HG02973 (cell line): ENCODE results near the gene GALNT2.

Source experiments
- ATAC-seq: cut with Tn5 transposase; IDR thresholded peaks from one replicate; pipeline ENCODE4 v1.9.1; 2021; ENCODE audit warnings: moderate library complexity; ENCODE audit not compliant: unreplicated experiment

GALNT2 gene

DNA sequence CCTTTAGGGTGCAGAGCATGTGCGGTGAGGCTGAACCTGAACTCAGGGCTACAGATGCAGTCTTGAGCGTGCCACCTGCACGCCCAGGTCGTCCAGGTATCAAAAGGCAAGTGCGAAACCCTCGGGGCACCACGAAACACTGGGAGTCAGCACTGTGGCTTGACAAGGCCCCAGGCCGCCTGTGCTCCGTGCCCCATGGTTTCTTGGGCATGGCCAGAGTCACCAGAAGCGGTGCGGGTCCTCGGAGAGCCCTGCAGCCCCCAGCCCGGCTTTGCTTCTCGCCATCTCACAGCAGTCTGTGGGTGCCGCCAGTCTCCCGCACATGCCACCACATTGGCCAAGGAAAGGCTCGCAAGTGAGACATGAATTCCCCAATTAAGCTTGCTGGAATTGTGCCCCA, 241.8 kb downstream of the GALNT2 start:
- no peak for ATAC-seq

DNA sequence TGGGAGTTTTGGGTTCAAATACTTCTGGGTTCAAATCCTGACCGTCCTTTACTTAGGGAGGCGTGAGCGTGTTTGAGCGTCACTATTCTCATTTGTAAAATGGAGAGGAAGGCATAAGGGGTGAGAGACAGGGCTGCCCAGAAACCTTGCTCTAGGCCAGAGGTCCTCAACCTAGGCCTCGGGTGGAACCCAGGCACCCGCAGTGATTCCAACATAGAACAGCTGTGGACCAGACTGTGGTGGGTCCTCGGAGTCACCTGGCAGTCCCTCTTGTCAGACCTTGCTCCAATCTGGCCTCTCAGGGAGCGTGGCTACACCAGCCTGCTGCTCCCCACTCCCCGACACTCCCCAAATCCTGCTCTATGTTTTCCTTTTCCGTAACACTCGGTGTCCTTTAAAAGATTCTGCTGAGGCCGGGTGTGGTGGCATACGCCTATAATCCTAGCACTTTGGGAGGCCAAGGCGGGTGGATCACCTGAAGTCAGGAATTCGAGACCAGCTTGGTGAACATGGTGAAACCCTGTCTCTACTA, 242.7 kb downstream of the GALNT2 start:
- ATAC-seq: no peak

DNA sequence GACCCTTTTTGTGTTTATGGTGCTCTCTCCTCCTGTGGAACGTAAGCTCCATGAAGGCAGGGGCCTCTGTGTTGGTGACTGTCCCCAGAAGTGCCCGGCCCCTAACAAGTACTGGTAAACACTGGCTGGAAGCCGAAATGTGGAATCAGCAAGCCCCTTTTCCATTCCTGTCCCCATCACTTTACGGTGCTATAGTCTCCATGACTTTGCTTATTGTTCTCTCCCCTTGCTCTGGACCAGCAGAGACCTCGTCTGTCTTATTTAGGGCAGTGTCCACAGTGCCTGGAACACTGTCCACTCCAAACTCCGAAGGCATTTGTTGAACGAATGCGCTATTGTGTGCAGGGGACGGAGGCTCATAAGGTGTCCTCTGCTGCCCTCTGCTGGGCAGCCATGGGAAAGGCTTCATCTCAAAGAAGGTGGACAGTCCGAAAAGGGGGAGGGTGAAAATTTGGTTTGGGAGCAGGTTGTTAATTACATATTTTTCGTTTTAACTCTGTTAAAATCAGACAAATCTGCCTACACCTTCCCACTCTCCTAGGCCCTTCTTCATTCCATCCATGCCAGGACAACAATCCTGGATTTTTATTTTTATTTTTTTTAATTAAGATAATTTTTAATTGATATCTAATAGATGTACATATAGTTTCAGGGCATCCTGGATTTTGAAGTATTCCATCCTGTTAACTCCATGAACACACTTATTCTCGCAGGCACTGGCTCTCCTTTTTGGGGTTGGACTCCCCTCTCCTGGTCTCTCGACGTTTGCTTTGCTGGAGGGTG, 243.5 kb downstream of the GALNT2 start:
- ATAC-seq: no peak

DNA sequence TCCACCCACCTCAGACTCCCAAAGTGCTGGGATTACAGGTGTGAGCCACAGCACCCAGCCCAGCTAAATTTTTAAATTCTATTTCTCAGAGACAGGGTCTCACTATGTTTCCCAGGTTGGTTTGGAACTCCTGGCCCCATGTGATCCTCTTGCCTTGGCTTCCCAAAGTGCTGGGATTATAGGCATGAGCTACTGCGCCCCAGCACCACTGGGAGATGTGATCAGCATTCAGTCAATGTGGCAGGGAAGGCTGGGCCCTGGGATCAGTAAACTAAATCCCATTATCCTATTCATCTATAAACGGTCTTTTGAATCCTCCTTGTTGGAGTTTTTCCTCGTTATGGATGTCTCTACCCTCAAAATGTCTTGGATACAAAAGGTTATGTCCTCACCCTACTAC, 245.6 kb downstream of the GALNT2 start:
- ATAC-seq: no peak

DNA sequence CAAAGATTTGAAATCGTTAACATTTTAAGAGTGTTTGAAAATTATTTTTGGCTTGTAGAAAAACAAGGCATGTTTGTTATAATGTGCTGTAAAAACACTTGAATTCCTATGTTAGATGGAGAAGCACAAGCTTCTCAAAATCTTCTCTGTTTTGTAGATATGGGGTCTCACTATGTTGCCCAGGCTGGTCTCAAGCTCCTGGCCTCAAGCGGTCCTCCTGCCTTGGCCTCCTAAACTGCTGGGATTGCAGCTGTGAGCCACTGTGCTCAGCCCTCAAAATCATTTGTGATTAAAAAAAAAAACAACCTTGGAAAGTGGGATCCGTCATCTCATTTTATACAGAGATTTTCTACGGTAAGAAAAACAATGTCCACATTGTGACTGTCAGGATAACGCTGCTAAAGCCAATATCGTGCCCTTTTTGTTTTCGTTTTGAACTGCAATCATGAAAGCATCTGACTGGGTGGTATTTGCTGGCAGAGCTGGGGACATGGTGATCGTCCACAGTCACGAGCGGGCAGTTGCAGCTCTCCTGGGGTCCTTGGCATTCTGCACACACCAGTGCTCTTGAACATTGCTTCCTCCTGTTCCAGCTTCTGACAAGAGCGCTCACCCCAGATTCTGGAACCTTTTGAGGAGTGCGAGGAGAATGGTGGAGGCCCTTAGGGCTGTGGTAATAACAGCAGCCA, 246.6 kb downstream of the GALNT2 start:
- no peak for ATAC-seq

DNA sequence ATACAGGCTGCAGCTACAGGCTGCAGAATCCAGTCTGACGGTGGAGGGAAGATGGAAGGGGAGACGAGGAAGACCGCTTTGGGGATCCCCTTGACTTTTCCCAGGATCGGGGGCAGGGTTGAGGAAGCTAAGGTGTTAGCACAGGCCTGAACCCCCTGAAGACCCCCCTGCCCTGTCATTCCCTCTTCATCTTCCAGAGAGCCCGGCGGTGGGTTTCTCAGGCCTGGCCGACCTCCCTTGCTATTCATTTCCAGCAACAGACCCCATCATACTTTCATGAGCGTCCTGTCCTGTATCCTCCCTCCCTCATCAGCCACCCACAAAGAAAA, 247.1 kb downstream of the GALNT2 start:
- no peak for ATAC-seq

DNA sequence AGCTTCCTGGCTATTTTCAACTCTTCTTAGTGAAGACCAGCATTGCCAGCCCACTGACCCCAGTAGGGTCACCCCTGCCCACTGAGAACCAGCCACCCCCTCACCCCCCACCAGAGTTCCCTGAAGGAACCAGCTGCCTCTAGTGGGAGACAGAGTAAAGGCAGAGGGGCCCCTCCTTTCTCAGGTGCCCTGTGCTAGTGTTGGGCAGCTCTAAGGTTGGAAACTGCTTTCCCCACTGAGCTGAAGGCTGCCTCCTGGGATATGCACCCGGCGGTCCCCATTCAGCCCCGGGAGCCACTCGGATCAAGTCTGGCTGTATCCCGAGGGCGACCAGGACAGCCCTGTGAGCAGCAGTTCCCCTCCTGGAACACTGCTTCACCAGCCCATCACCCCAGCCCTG, 248.1 kb downstream of the GALNT2 start:
- ATAC-seq: no peak

DNA sequence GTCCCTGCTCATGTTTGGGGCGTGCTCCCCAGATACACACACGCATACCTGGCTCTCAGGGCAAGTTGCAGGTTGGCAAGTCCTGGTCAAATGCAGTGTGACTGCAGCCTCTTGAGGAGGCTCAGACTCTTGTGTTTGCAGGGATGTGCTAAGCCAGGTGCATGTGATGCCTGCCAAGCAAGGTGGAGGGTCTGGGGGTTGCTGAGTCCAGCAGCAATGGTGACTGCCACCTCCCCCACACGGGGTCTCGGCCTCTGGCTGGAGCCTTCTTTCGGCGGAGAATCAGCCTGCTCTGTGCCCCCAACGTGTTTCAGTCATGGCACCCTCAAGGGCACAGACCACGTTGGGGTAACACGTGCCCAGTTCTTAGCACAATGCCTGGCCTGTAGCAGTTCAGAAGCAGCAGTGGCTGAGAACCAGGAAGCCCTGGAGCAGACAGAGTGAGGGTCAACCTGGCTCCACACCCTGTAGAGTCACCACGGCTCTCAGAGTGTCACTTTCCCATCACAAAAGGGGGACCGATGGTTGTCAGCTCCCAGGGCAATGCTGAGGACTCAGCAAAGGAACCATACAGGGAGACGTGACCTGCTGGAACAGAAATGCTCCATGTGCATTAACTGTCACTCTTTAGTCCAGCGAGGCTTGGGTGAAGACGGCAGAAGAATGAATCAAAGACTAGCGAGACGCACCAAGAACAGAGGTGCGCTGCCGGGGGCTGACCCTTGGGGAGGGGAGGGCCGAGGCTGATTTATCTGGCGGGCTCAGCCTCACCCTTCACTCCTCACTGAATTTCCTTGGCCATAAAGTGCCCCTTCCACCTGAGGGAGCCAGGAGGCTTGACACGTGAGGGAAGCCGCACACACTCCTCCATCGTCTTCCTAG, 250.1 kb downstream of the GALNT2 start:
- no peak for ATAC-seq

DNA sequence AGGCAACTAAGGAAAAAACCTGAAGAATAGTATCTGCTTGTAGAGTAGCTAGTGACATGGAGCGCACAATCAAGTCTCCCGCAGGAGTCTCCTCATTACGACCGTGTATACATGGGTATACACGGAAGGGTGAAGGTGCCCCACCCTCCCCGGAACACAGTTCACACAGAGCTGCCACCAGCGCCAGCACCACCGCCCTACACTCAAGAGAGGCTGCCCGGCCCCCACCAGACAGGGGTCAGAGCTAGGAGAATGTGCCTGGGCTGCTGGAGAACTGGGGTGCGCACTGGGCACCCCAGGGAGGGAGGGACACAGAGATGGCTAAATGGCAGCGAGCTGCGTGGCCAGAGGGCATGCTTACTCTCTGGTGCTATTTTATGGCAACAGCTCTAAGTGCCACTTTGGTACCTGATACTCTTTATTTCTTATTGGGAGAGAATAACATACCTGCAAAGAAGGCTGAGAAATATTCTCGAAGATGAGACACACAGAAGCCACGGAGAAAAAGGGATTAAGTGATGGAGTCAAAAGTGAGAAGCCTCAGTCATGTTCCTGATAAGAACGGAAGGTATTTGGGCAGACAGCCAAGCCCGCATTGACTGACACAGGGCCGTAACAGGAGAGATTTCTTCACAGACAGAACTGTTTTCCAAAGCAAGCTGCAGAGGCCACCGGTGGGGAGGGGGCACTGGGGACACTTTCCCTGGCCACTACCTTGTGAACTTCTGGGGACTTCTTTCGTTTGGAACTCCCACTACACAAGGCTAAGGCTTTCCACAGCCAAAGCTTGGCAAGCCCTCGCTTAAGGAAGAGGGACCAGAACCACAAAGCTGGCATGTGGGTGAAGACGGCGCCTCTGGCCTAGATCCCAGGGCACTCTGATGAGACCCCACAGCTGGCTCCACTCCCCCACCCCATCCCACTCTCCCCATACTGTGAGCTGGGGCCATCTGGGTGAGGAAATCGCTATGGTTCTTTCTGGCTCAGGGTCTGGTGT, 251.1 kb downstream of the GALNT2 start:
- no peak for ATAC-seq

DNA sequence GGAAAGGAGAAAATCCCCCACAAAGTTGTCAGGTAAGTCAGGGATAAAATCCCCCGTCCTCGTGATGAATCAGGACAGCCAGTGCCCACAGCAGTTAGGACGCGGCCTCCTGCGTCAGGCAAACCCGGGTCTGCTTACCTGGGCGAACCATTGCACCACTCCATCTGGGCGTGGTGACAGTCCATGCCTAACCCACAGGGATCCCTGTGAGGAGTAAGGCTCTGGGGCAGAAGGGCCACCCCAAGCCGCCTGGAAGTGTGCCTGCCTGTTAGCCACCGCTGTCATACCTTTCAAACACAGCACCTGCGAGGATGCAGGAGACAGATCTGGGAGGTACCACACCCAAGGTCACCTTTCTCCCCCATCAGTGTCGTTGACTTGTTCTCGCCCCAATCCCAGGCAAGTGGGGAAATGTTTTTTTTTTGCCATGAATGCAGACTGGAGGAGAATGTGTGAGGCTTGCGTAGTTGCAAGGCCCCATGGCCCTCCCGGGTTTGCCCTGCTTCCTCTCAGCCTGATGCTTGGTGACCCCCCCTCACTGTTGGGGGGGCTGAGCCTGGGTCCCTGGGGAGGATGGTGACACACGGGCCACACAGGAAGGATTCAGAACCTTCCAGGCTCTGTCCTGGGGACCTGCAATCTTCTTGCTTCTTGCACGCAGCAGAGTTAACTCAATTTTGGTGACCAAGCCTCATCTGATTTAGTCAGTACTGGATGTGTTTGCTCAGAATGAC, 252.1 kb downstream of the GALNT2 start:
- no peak for ATAC-seq

DNA sequence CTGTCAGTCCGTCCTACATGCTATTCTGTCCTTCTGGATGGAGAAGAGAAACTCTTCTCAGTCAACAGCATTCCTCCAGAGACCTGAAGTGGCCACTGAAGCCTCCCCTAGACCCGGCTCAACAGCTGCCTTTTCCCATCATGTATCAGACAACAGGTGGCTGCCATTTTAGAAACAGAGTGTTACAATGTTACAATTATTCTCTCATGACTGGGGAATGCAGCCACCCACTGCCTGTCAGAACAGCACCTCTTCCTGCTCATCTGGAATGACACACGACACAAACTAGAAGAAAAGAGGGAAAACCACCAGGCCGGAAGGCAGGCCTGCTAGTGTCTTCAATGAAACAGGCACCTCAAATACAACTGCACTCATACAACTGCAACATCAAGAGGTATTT, 253.8 kb downstream of the GALNT2 start:
- ATAC-seq: no peak

DNA sequence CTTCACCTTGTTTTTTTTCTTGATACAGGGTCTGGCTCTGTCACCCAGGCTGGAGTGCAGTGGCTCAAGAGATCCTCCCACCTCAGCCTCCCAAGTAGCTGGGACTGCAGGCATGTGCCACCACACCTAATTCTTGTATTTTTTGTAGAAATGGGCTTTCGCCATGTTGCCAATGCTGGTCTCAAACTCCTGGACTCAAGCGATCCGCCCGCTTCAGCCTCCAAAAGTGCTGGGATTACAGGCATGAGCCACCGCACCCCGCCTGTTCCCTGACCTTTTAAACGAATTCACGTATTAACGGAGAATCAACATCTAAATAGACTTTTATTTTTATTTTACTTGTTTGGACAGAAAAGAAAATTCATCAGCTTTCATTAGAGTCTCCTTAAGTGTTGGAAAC, 254.3 kb downstream of the GALNT2 start:
- no peak for ATAC-seq

DNA sequence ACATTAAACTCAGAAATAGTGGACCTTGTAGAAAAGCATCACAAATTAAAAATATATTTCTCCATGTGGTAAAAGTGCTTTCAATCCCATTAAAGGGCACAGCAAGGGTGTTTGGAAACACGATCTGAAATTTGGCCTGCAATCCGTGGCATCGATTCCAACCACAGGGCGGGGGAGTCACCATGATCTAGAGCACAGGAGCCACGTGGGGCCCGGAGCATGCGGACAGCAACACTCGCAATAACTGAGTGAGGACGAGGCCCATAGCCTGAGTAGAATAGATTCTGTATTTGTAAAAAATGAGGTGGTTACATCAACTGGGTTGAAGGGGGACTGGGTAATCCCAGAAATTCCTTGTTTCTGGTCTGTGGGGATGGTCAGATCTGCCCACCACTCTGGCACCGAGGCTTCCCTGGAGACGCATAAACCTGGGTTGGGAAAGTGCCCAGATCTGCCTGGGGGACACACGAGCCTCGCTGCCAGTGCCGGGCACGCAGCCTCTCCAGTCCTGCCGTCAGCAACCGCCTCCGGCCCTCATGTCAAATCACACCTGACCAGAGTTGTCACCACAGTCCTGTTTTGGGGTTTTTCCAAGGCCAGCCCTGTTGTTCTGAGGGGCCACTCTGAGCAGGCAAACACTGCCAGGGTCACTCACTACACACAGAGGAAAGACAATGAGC, 254.8 kb downstream of the GALNT2 start:
- ATAC-seq: no peak

DNA sequence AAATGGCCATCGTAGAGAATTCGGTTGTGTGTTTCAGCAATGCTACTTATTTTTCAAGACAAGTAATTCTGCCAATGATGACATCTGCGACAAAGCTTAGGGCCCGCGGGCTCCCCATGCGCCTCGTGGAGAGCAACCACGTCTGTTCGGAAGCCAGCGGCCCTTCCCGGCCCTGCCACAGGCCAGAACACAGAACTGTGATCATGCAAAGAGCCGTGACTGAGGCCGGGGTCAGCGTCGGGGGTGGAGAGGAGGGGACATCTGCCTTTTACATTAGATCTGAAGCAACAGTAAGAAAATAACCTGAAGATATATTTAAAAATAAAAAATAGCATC, 255.4 kb downstream of the GALNT2 start:
- ATAC-seq: no peak

DNA sequence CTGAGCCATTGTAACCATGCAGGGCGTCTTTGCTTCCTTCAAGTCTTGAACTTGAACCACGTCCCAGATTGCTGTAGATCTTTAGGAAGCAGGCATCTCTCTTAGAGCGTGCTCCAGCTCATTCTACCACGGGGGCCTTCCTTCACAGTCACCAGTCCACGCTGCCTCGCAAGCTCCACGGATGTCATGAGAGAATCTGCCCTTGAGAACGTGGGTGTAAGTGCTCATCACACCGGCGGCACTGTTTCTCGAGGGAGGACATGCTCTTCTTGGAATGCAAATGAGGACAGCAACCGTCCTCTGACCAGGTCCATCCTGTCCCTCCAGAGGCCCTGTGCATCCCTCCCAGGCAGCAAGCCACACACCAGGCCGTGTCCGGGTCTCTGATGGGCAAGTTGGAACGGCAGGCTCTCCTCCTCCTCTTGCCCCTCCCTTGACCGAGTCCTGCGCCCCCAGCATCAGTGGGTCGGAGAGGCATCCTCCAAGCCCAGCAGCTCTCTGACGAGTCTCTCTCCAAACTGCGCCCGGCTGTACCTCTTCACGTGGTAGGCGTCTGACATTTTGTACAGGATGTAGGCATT, 256.0 kb downstream of the GALNT2 start:
- no peak for ATAC-seq

DNA sequence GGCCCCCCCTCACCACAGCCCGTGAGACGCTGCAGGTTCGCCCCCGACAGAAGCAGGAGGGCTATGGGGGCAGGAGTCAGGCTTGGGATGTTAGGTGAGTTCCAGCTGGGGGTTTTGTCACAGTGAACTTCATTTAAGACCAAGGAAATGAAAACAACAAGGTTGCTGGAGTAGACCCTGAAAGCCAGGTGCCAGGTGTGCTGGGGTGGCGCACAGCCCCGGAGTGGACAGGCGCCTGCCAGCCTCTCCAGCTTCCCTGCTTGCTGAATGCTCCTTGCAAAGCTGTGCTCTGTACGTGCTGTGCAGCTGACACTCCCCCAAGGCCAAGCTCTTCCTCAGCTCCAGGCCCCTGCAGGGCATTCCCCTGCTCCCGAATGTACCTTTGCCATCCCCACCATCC, 256.6 kb downstream of the GALNT2 start:
- ATAC-seq: no peak

DNA sequence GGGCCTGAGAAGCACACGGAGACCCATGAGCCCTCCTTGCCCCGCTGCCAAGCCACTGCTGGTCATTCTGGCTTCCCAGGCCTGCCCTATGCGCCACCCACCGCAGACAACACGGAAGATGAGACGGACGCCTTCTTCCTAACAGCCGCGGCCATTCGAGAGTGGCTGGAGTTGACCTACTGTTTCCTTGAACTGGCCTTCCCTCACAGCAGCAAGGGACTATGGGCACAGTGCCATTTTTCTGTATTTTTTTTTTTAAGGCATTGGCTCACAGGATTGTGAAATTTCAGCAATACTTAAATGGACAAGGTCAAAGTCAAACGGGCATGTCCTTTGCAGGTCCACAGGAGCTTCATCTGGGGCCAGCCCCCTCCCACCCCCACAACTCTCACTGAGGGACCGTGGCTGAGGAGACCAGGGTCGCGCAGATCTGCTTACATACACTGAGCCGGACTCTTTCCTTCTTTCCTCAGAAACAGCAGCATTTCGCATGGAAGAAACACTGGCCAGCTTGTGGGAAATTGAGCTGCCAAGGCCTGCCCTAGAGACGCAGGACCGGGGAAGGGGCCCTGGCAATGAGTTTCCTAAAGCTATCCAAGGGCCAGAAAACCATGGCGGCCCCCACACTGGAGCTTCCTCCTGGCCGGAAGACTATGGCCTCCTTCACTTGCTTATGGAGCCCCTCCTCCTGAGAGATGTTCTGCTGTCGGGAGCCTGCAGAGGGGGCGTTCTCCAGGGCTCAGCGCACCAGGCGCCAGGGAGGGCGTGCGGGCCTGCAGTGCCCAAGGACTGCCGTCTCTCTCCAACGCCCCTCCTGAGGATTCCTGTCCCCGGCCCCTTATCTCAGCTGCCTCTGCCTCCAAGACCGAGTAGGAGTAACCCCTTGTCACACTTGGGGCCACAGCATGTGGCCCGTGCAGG, 260.2 kb downstream of the GALNT2 start:
- ATAC-seq: no peak

DNA sequence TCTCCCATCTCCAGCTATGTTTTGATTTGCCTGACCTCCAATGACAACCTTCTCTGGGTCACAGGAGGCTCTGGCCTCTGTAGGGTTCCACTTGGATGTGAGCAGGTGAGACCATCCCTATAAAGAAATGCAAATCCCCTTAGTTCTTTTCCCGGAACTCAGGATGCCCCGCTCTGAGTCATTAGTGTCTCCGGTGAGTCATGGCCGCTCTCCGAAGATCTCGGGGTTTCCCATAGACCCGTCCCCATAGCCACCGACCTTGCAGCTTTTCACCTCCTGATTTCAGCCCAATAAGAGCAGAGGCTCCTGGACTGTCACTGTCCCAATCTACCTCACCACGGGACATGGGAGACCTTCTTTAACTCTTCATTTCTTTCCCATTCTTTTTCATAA, 260.9 kb downstream of the GALNT2 start:
- ATAC-seq: peak; percentile 79
